ENCODE results near the gene DOCK2.

- TF ChIP-seq POLR2AphosphoS5 (IDR thresholded peaks at IDR 0.05; ENCODE audit: low read depth, low read length) (no peak), REST (IDR thresholded peaks at IDR 0.05; ENCODE audit: insufficient read depth in 1 of 2, low read depth in 2 of 2, low read length in 2 of 2) (no peak), TAF1 (IDR thresholded peaks at IDR 0.05; ENCODE audit: borderline replicate concordance, insufficient read depth, low read length) (no peak)
Measured at GRCh38 chr5:169992789-169993484, 355.9 kb downstream of the DOCK2 start.
